Measurements from ENCODE around the gene OR6X1. TPM values are rescaled to one million over a fixed set of nuclear protein-coding genes. Genes with fewer than 3 reads are reported as not detected.

Gene OR6X1
- total and polyA plus RNA-seq, 2 experiments from 2014 or later = not detected

DNA sequence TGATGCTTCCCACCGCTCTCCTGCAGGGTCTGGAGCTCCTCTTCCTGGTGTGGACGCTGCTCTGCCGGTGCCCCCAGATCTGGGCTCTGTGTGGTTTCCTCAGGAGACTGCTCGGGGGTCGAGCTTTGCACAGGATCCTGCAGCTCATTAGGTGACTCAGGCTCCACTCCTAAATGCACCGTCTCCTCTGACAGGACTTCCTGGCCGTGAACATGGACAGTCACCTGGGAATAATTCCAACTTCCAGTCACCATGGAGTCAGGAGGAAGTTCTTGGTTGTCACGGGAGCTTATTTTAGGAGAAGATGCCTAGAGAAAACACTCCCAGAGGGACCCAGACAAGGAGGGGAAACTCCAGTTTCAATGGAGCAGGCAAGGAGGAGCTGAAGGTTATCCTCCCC is 24.7 kb downstream of the OR6X1 start:
- DNase-seq (ENCODE audit: low spot score) (no peak), ATAC-seq (no peak)
- no peak overlapping the region for H3K27ac ChIP-seq (ENCODE audit: low read depth)
- H3K4me2 ChIP-seq = no peak overlapping the region
- no peak overlapping the region for H2AFZ ChIP-seq
- no peak overlapping the region for H3K4me3 ChIP-seq
- H3F3A ChIP-seq (replicated peaks; ENCODE audit: low read depth) = no peaks in the 10 kb centered on the region; the same call in 1 of the 2 replicates
- H3K36me3 ChIP-seq (ENCODE audit: insufficient read depth) = peaks cover 61% of the 10 kb centered on the region
- Mint-ChIP-seq H3K4me1 (peaks cover 3% of the 10 kb centered on the region), H3K27ac (no peak overlapping the region), H3K4me3 (no peak overlapping the region), H3K36me3 (ENCODE audit: low read depth) (no peaks in the 10 kb centered on the region; the same call in 2 of the 3 replicates), H3K27me3 (ENCODE audit: insufficient read depth, low read depth, poor library complexity) (peaks cover 8% of the 10 kb centered on the region), H3K9me3 (peaks cover 19% of the 10 kb centered on the region)
- H3K27me3 ChIP-seq (ENCODE audit: insufficient read depth) = no peaks in the 10 kb centered on the region
- H4K20me1 ChIP-seq (replicated peaks; ENCODE audit: insufficient read depth) = peaks cover 36% of the 10 kb centered on the region
- H3K9me2 ChIP-seq (ENCODE audit: insufficient read depth) = peaks cover 7% of the 10 kb centered on the region; the same call in 1 of the 2 replicates
- no peaks in the 10 kb centered on the region for H3K4me1 ChIP-seq (ENCODE audit: insufficient read depth)
- TF ChIP-seq, protein P1, sequence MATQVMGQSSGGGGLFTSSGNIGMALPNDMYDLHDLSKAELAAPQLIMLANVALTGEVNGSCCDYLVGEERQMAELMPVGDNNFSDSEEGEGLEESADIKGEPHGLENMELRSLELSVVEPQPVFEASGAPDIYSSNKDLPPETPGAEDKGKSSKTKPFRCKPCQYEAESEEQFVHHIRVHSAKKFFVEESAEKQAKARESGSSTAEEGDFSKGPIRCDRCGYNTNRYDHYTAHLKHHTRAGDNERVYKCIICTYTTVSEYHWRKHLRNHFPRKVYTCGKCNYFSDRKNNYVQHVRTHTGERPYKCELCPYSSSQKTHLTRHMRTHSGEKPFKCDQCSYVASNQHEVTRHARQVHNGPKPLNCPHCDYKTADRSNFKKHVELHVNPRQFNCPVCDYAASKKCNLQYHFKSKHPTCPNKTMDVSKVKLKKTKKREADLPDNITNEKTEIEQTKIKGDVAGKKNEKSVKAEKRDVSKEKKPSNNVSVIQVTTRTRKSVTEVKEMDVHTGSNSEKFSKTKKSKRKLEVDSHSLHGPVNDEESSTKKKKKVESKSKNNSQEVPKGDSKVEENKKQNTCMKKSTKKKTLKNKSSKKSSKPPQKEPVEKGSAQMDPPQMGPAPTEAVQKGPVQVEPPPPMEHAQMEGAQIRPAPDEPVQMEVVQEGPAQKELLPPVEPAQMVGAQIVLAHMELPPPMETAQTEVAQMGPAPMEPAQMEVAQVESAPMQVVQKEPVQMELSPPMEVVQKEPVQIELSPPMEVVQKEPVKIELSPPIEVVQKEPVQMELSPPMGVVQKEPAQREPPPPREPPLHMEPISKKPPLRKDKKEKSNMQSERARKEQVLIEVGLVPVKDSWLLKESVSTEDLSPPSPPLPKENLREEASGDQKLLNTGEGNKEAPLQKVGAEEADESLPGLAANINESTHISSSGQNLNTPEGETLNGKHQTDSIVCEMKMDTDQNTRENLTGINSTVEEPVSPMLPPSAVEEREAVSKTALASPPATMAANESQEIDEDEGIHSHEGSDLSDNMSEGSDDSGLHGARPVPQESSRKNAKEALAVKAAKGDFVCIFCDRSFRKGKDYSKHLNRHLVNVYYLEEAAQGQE (IDR thresholded peaks at IDR 0.05; ENCODE audit: unreplicated experiment) = no peak
- TF ChIP-seq EZH2phosphoT487 (IDR thresholded peaks at IDR 0.05; ENCODE audit: unreplicated experiment) (no peak), POLR2AphosphoS5 (IDR thresholded peaks at IDR 0.05; ENCODE audit: low read depth) (no peak), STAT1 (IDR thresholded peaks at IDR 0.05; ENCODE audit: unreplicated experiment) (no peak), EZH2 (IDR thresholded peaks at IDR 0.05; ENCODE audit: low read depth, unreplicated experiment) (no peak)
- TF ChIP-seq, protein P2, sequence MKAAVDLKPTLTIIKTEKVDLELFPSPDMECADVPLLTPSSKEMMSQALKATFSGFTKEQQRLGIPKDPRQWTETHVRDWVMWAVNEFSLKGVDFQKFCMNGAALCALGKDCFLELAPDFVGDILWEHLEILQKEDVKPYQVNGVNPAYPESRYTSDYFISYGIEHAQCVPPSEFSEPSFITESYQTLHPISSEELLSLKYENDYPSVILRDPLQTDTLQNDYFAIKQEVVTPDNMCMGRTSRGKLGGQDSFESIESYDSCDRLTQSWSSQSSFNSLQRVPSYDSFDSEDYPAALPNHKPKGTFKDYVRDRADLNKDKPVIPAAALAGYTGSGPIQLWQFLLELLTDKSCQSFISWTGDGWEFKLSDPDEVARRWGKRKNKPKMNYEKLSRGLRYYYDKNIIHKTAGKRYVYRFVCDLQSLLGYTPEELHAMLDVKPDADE (IDR thresholded peaks at IDR 0.05) = no peak
- H3K79me2 ChIP-seq (replicated peaks; ENCODE audit: insufficient read depth) = peaks cover 52% of the 10 kb centered on the region

DNA sequence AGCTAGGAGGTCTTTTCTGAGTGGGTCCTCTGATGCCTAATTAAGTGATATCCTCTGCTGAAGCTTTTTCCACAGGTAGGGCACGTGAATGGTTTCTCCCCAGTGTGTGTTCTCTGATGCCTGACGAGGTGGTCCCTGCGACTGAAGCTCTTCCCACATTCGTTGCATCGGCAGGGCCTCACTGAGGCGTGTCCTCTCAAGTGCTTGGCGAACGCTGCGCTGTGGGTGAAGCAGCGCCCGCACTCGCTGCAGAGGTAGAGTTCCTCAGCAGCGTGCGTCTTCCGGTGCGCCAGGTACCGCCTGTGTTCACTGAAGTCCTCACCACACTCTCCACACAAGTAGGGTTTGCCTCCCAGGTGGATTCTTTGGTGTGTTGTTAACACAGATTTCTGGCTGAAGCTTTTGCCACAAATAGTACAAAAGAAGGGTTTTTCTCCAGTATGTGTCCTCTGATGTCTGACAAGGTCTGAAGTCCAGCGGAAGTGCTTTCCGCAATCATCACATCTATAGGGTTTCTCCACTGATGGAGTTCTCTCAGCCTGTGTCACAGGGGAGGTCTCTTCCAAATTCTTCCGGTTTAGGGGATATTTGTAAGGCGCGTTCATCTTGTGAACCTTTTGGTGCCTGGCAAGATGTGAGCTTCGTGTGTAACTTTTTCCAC is 28.2 kb downstream of the OR6X1 start:
- H3K4me3 Mint-ChIP-seq = no peak overlapping the region
- no peak for TF ChIP-seq JUNB (IDR thresholded peaks at IDR 0.05; ENCODE audit: unreplicated experiment)
- TF ChIP-seq, protein P1 (IDR thresholded peaks at IDR 0.05; ENCODE audit: unreplicated experiment) = no peak
- no peak for TF ChIP-seq NANOG (IDR thresholded peaks at IDR 0.05; ENCODE audit: borderline replicate concordance)
- TF ChIP-seq EZH2 (IDR thresholded peaks at IDR 0.05; ENCODE audit: low read depth, unreplicated experiment) = no peak
- TF ChIP-seq ZNF331 (CRISPR knock-in tag; IDR thresholded peaks at IDR 0.05; ENCODE audit: low read depth) = no peak
- no peak for TF ChIP-seq ZNF114 (CRISPR knock-in tag; IDR thresholded peaks at IDR 0.05)
- TF ChIP-seq, protein P2 (IDR thresholded peaks at IDR 0.05) = no peak
- no peak for TF ChIP-seq POLR2AphosphoS5 (IDR thresholded peaks at IDR 0.05; ENCODE audit: low read depth)
- TF ChIP-seq, protein P3, sequence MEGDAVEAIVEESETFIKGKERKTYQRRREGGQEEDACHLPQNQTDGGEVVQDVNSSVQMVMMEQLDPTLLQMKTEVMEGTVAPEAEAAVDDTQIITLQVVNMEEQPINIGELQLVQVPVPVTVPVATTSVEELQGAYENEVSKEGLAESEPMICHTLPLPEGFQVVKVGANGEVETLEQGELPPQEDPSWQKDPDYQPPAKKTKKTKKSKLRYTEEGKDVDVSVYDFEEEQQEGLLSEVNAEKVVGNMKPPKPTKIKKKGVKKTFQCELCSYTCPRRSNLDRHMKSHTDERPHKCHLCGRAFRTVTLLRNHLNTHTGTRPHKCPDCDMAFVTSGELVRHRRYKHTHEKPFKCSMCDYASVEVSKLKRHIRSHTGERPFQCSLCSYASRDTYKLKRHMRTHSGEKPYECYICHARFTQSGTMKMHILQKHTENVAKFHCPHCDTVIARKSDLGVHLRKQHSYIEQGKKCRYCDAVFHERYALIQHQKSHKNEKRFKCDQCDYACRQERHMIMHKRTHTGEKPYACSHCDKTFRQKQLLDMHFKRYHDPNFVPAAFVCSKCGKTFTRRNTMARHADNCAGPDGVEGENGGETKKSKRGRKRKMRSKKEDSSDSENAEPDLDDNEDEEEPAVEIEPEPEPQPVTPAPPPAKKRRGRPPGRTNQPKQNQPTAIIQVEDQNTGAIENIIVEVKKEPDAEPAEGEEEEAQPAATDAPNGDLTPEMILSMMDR (conservative IDR thresholded peaks at IDR 0.05; ENCODE audit: low read depth in 2 of 2) = no peak

More for the DNA sequence above, 28.2 kb downstream of the OR6X1 start:
- Histone ChIP-seq H3K27ac (ENCODE audit: low read depth) (no peak overlapping the region), H3K36me3 (ENCODE audit: insufficient read depth) (peaks cover 67% of the 10 kb centered on the region), H3K9me2 (ENCODE audit: insufficient read depth) (no peaks in the 10 kb centered on the region), H3K4me2 (no peak overlapping the region), H3K27me3 (ENCODE audit: insufficient read depth) (no peaks in the 10 kb centered on the region), H4K20me1 (replicated peaks; ENCODE audit: insufficient read depth) (peaks cover 17% of the 10 kb centered on the region), H3F3A (replicated peaks; ENCODE audit: low read depth) (no peaks in the 10 kb centered on the region; the same call in 1 of the 2 replicates), H3K4me3 (no peak overlapping the region), H2AFZ (no peak overlapping the region), H3K4me1 (ENCODE audit: insufficient read depth) (no peaks in the 10 kb centered on the region), H3K79me2 (replicated peaks; ENCODE audit: insufficient read depth) (peaks cover 17% of the 10 kb centered on the region)
- no peak for DNase-seq (ENCODE audit: low spot score)
- Mint-ChIP-seq H3K27me3 (ENCODE audit: insufficient read depth, low read depth, poor library complexity) (peaks cover 6% of the 10 kb centered on the region), H3K27ac (no peak overlapping the region), H3K9me3 (peaks cover 19% of the 10 kb centered on the region), H3K4me1 (no peaks in the 10 kb centered on the region), H3K36me3 (ENCODE audit: low read depth) (no peaks in the 10 kb centered on the region; the same call in 1 of the 3 replicates)
- no peak for ATAC-seq

Measured in GM23338 (cell line).